GM18951 (cell line): Measurements from ENCODE around the gene GMEB2.

Experiments used
- POLR2A ChIP-seq: IDR thresholded peaks from 4 replicates; pipeline ENCODE4 v1.6.1; 2011; ENCODE audit warnings: mild to moderate bottlenecking; ENCODE audit not compliant: insufficient read length, insufficient read depth; ENCODE audit errors: extremely low read depth
- in situ Hi-C: fragments of 300-500 bp; cut with MboI; formaldehyde crosslinking; loops from one replicate; pipeline ENCODE4 v1.12.0; 2022; ENCODE audit warnings: low sequenced_read_pairs, mixed read lengths, inconsistent platforms; ENCODE audit not compliant: unreplicated experiment

GMEB2 gene

DNA sequence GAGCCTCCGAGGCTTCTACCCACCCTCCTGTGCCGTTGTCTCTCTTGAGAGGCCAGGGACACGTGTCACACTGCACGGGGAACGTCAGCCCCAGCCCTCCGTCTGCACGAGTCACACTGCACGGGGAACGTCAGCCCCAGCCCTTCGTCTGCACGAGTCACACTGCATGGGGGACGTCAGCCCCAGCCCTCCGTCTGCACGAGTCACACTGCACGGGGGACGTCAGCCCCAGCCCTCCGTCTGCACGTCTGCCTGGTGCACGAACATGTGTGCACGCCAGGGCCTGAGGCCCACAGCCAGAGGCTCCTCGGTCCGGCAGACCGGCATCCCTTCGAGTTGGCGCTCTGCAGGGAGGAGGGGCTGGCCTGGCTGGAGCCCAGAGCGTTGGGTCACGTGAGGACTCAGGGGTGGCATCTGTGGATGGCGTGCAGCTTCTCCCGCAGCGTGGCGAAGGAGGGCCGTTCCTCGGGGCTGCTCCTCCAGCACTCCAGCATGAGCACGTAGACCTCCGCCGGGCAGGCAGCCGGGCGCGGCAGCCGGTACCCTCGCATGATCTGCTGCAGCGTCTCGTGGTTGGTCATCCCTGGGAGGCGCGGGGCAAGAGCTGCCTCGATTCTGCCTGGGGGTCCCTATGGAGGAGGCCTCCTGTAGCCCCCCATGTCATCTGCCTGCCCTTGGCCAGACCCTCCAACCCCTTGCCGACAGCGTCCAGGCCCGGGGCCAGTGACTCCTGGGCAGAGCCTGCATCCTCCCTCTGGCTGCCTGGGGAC is 86.3 kb downstream of the GMEB2 start:
- in situ Hi-C loops = no loop called here
- TF ChIP-seq POLR2A = no peak

DNA sequence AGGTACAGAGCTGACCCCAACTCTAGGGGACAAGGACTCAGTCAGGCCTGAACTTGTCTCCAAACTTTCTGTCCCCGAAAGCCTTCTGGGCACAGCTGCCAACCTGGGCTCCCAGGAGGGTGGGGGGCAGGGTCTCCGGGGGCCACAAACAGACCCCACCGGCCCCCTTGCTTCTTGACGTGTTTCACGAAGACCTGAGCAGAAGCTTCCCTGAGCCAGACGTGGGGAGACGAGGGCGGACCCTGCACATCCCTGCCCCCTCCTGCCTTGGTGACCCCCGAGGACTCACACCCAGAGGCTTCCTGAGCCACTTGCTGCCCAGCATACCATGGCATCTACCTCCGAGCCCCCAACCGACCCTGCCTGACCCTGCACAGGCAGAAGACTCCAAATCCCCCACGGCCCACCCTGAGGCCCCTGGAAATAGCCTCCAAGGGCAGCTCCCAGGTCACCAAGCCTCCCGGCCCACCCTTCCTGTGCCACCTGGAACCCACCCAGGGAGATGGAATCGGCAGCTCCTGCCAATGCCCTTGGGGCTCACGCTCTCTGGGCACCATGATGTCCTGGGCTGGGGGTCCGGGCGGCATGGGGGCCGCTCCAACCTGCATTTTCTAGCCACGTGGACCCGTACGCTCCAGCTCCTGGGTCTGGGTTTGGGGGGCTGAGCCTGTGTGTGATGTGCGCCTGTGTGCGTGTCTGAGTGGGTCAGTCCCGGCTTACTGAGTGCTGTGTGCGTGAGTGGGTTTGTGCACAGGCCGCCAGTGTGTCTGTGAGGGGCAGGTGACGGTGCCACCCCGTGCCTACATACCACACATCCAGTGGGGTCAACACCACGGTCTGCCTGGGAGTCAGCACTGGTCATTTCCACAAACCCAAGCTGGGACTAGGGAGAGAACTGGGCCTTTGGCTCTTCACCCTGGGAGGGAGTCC is 87.2 kb downstream of the GMEB2 start:
- no peak for TF ChIP-seq POLR2A
- in situ Hi-C loops = no loop called here

DNA sequence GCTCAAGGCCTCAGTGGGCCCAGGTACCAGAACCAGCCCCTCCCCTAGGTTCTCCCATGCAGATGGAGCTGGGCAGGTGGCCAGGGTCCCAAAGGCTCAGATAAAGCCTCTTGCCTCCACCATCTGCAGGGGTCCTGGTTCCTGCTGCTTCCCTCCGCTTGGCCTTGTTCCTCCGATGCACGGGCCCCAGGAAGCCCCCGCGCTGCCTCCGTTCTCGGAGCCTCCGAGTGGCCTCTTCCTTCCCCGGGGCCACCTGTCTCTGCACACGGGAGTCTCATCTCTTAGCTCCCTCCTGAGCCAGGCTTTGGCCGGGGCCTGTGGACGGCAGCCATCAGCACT is 87.8 kb downstream of the GMEB2 start:
- TF ChIP-seq POLR2A = no peak

DNA sequence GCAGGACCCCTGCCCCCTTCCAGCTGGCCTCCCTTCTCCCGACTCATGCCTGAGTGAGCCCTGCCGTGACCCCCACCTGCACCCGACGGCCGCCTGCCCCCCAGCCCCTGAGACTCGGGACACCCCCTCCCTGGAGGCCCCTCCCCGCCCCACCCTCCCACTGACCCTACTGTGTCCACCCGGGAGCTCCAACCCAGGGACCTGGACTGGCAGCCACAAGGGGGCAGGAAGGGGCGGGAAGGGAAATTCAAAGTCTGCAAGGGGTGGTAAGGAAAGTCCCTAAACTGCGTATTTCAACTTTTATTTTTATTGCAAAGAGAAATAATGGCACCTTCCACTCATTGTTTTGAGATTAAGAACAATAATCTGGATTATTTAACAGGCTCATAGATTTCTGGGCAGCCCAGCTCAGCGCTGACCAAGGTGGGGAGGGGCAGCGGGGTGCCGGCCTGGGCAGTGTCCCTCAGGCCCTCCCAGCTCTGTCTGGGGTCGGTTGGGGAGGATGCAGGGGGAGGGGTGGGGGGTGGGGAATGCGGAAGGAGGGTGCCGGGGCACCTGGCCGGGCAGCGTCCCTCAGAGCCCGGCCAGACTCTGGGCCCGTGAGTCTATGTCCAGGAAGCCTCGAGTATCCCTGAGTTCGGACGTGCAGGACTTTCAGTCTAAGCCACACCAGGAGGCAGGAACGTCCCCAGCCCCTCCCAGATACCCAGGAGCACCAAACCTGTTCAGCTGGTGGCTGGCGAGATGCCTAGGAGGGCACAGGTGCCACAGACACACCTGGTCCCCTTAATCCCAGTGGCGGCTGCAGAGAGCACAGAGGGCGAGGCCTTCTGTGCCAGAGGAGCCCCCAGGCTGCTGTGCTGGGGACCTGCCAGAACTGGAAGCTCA is 88.5 kb downstream of the GMEB2 start:
- in situ Hi-C loops = no loop called here
- no peak for TF ChIP-seq POLR2A

More for the DNA sequence above, 87.8 kb downstream of the GMEB2 start:
- in situ Hi-C loops = no loop called here
